ENCODE measurements around the gene SLC22A16.

- TF ChIP-seq CTCF (IDR thresholded peaks at IDR 0.05), result no peak
- TF ChIP-seq POLR2A (IDR thresholded peaks at IDR 0.05), result no peak
Observed at GRCh38 chr6:110387986-110388385, 88.4 kb downstream of the SLC22A16 start.
